WTC11 (cell line): ENCODE results near the gene ZSWIM9. TPM values are rescaled to one million over a fixed set of nuclear protein-coding genes. Genes with fewer than 3 reads are reported as not detected.
A peak's percentile ranks its signal among the peaks of the same experiment; 100 is the strongest.

Experiments used
- ATAC-seq: fragments of 200-7000 bp; cut with Tn5 transposase; 2 replicates; pipeline ENCODE4 v1.10.0; 2021; ENCODE audit warnings: mild to moderate bottlenecking, moderate library complexity
- CTCF ChIA-PET: fragments of 300-600 bp; sonication (Branson Sonifier 250); formaldehyde crosslinking; loops from one replicate; lab custom pipeline; 2021; ENCODE audit warnings: antibody characterized with exemption; lab: Charles Lee
- POLR2A ChIA-PET: fragments of 350-600 bp; sonication (Branson Sonifier 250); formaldehyde crosslinking; loops from one replicate; lab custom pipeline; 2021; ENCODE audit warnings: antibody characterized with exemption; lab: Charles Lee
- DNase-seq: peaks from one replicate; pipeline ENCODE4 v3.0.0; 2021; ENCODE audit warnings: low spot score
- H3K27ac Mint-ChIP-seq: 2 replicates; pipeline ENCODE4 v1.8.0; 2021; ENCODE audit warnings: mixed read lengths
- H3K27me3 Mint-ChIP-seq: 2 replicates; pipeline ENCODE4 v1.8.0; 2021; ENCODE audit warnings: low read depth, mild to moderate bottlenecking, moderate library complexity, mixed read lengths
- H3K36me3 Mint-ChIP-seq: 2 replicates; pipeline ENCODE4 v1.8.0; 2021; ENCODE audit warnings: mixed read lengths
- H3K4me1 Mint-ChIP-seq: 2 replicates; pipeline ENCODE4 v1.8.0; 2022; ENCODE audit warnings: mixed read lengths
- H3K4me3 Mint-ChIP-seq: 2 replicates; pipeline ENCODE4 v1.8.0; 2021; ENCODE audit warnings: mild to moderate bottlenecking, moderate library complexity, mixed read lengths
- H3K9me3 Mint-ChIP-seq: 2 replicates; pipeline ENCODE4 v1.8.0; 2021; ENCODE audit warnings: mixed read lengths
- AFF4 ChIP-seq: sonication (generic); formaldehyde crosslinking; IDR thresholded peaks from 2 replicates; pipeline ENCODE4 v1.8.1; 2023; ENCODE audit warnings: mild to moderate bottlenecking, missing genetic modification reagents, borderline replicate concordance
- AR ChIP-seq: fragments of 250-450 bp; sonication (Bioruptor Pico); IDR thresholded peaks from 2 replicates; pipeline ENCODE4 v1.9.0; 2021; ENCODE audit warnings: mild to moderate bottlenecking
- ARID4B ChIP-seq: sonication (generic); formaldehyde crosslinking; IDR thresholded peaks from 2 replicates; pipeline ENCODE4 v1.8.0; 2023; ENCODE audit warnings: missing genetic modification reagents, mild to moderate bottlenecking, borderline replicate concordance
- CTCF ChIP-seq: fragments of 200-600 bp; IDR thresholded peaks from 2 replicates; pipeline ENCODE4 v1.8.0; 2022; ENCODE audit warnings: antibody characterized with exemption
- ESRRA ChIP-seq: sonication (generic); formaldehyde crosslinking; IDR thresholded peaks from 2 replicates; pipeline ENCODE4 v1.8.1; 2022; ENCODE audit warnings: mild to moderate bottlenecking, missing genetic modification reagents, borderline replicate concordance
- HMGA2 ChIP-seq: fragments of 250-450 bp; sonication (Bioruptor Pico); IDR thresholded peaks from 2 replicates; pipeline ENCODE4 v1.4.0; 2021; ENCODE audit warnings: mild to moderate bottlenecking, moderate library complexity
- MAX ChIP-seq: sonication (generic); formaldehyde crosslinking; IDR thresholded peaks from 2 replicates; pipeline ENCODE4 v1.8.0; 2022; ENCODE audit warnings: mild to moderate bottlenecking, missing genetic modification reagents
- MLX ChIP-seq: sonication (generic); formaldehyde crosslinking; IDR thresholded peaks from 2 replicates; pipeline ENCODE4 v1.8.1; 2023; ENCODE audit warnings: mild to moderate bottlenecking, missing genetic modification reagents, moderate library complexity
- MXD4 ChIP-seq: fragments of 250-450 bp; sonication (Bioruptor Pico); IDR thresholded peaks from 2 replicates; pipeline ENCODE4 v1.8.0; 2021; ENCODE audit warnings: mild to moderate bottlenecking, moderate library complexity, borderline replicate concordance
- OVOL2 ChIP-seq: fragments of 250-450 bp; sonication (Bioruptor Pico); IDR thresholded peaks from 2 replicates; pipeline ENCODE4 v1.9.0; 2021; ENCODE audit warnings: mild to moderate bottlenecking, borderline replicate concordance
- SP1 ChIP-seq: sonication (generic); formaldehyde crosslinking; conservative IDR thresholded peaks from 2 replicates; pipeline ENCODE4 v1.8.1; 2022; ENCODE audit warnings: missing genetic modification reagents
- TEAD4 ChIP-seq: sonication (generic); formaldehyde crosslinking; IDR thresholded peaks from 2 replicates; pipeline ENCODE4 v1.8.0; 2022; ENCODE audit warnings: mild to moderate bottlenecking, missing genetic modification reagents
- USF1 ChIP-seq: sonication (generic); formaldehyde crosslinking; IDR thresholded peaks from 2 replicates; pipeline ENCODE4 v1.8.0; 2022; ENCODE audit warnings: mild to moderate bottlenecking, missing genetic modification reagents
- ZNF219 ChIP-seq: sonication (generic); formaldehyde crosslinking; IDR thresholded peaks from 2 replicates; pipeline ENCODE4 v1.8.0; 2023; ENCODE audit warnings: missing genetic modification reagents, mild to moderate bottlenecking, borderline replicate concordance
- ZNF416 ChIP-seq: fragments of 250-450 bp; sonication (Bioruptor Pico); IDR thresholded peaks from 2 replicates; pipeline ENCODE4 v1.9.0; 2021; ENCODE audit warnings: mild to moderate bottlenecking, inconsistent platforms
- ZNF532 ChIP-seq: fragments of 250-450 bp; sonication (Bioruptor Pico); IDR thresholded peaks from 2 replicates; pipeline ENCODE4 v1.9.0; 2021; ENCODE audit warnings: mild to moderate bottlenecking, borderline replicate concordance
- total RNA-seq: library from RNA; stranded (reverse); gene quantifications from 3 replicates; pipeline ENCODE4 v1.2.3, GENCODE V29; 2021

ZSWIM9 gene
- total RNA-seq, 1 experiment from 2014 or later, result 12.8 TPM

GRCh38 chr19:48194041-48194843 lies 23.8 kb downstream of the ZSWIM9 start:
- Mint-ChIP-seq H3K36me3 (peaks cover 11% of the 10 kb centered on the region), H3K9me3 (peaks cover 7% of the 10 kb centered on the region; the same call in 1 of the 2 replicates), H3K27ac (no peak overlapping the region), H3K4me1 (peaks cover 27% of the 10 kb centered on the region), H3K4me3 (no peak overlapping the region), H3K27me3 (peaks cover 10% of the 10 kb centered on the region)
- CTCF ChIA-PET, result interaction anchor here (0.7 to 2.0 kb wide), 9 partner anchors 9 to 181 kb away, joined by 3 to 42 read pairs (median 4); partner anchors contain the start of genes LIG1, PLA2G4C and ZSWIM9
- DNase-seq, result peak; percentile 56
- POLR2A ChIA-PET, result interaction anchor here (0.6 kb wide), 1 partner anchor 79 kb away, joined by 3 read pairs; no protein-coding TSS in a partner anchor
- no peak for ATAC-seq
- TF ChIP-seq ZNF219 (CRISPR knock-in tag) (no peak), ARID4B (CRISPR knock-in tag) (no peak), OVOL2 (no peak), HMGA2 (no peak), AFF4 (CRISPR knock-in tag) (no peak), AR (CRISPR knock-in tag) (no peak), ZNF416 (CRISPR knock-in tag) (no peak), MLX (no peak), ESRRA (no peak), MAX (CRISPR knock-in tag) (no peak), CTCF (peak; percentile 58), ZNF532 (CRISPR knock-in tag) (0 out of 2 replicates have a peak, but pooled peaks have one; percentile 27), MXD4 (no peak), TEAD4 (CRISPR knock-in tag) (no peak), SP1 (CRISPR knock-in tag) (no peak), USF1 (no peak)
